Measurements from ENCODE around the gene DCAF17.

GRCh38 chr2:171530378-171530777, 96.4 kb downstream of the DCAF17 start:
- TF ChIP-seq CTCF (IDR thresholded peaks at IDR 0.05) (no peak), POLR2A (IDR thresholded peaks at IDR 0.05) (no peak)

Measured in thyroid gland (tissue), 4 donors.